ENCODE data around the gene SLC39A1.

DNA sequence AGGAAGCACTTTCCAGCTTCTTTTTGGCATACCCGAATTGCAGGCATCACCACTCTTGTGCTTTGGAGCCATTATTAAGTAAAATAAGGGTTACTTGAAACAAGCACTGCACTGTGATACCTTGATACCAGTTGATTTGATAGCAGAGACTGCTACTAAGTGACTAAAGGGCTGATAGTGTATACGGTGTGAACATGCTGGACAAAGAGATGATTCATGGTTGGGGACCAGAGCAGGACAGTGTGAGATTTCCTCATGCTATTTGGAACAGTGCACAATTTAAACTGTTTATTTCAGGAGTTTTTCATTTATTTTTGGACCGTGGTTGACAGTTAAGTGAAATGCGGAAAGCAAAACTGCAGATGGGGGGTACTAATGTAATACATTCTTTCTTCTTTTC lies 37.1 kb upstream of the SLC39A1 start:
- TF ChIP-seq EZH2 (IDR thresholded peaks at IDR 0.05) (no peak), POLR2AphosphoS5 (IDR thresholded peaks at IDR 0.05; ENCODE audit: borderline replicate concordance, low read depth, low read length) (no peak)

All from SK-N-MC (cell line).